Measurements from ENCODE around the gene PDLIM1.
A peak's percentile ranks its signal among the peaks of the same experiment; 100 is the strongest.
"Not testable (repeated sequence)": the region's sequence is repeated elsewhere in the genome, so short reads cannot be mapped to it uniquely, and the experiment has no call there.

PDLIM1 gene

GRCh38 chr10:95237376-95238170 is 53.2 kb downstream of the PDLIM1 start:
- no peak for TF ChIP-seq CTCF (conservative IDR thresholded peaks at IDR 0.05; ENCODE audit: low read depth, low read length)
- DNase-seq (ENCODE audit: low read depth): no peak
- H3K4me3 ChIP-seq (ENCODE audit: low read length): no peak overlapping the region

GRCh38 chr10:95236068-95236903 is 54.5 kb downstream of the PDLIM1 start:
- peak; percentile 38 for DNase-seq (ENCODE audit: low read depth)
- TF ChIP-seq CTCF (conservative IDR thresholded peaks at IDR 0.05; ENCODE audit: low read depth, low read length): peak; percentile 5
- H3K4me3 ChIP-seq (ENCODE audit: low read length): no peak overlapping the region

- no peak overlapping the region for H3K4me3 ChIP-seq (ENCODE audit: low read length)
- TF ChIP-seq CTCF (conservative IDR thresholded peaks at IDR 0.05; ENCODE audit: low read depth, low read length): no peak
- no peak for DNase-seq (ENCODE audit: low read depth)
Observed at GRCh38 chr10:95235676-95236067, 55.1 kb downstream of the PDLIM1 start.

GRCh38 chr10:95234951-95235350 is 55.9 kb downstream of the PDLIM1 start:
- DNase-seq (ENCODE audit: low read depth): no peak
- TF ChIP-seq CTCF (conservative IDR thresholded peaks at IDR 0.05; ENCODE audit: low read depth, low read length): no peak
- no peak overlapping the region for H3K4me3 ChIP-seq (ENCODE audit: low read length)

- DNase-seq (ENCODE audit: low read depth): no peak
- TF ChIP-seq CTCF (conservative IDR thresholded peaks at IDR 0.05; ENCODE audit: low read depth, low read length): no peak
- no peak overlapping the region for H3K4me3 ChIP-seq (ENCODE audit: low read length)
Observed at GRCh38 chr10:95233377-95234034, 57.3 kb downstream of the PDLIM1 start.

GRCh38 chr10:95230677-95231586 is 59.9 kb downstream of the PDLIM1 start:
- peak overlapping the region; percentile 33 for H3K4me3 ChIP-seq (ENCODE audit: low read length)
- DNase-seq (ENCODE audit: low read depth): not testable (repeated sequence)

Data from retinal pigment epithelial cell (primary cell).